Measurements from ENCODE around the gene TENM4.

The TENM4 gene

GRCh38 chr11:78699609-78700135, 741.2 kb downstream of the TENM4 start:
- DNase-seq (ENCODE audit: low spot score) = no peak

GRCh38 chr11:78698612-78699011, 742.2 kb downstream of the TENM4 start:
- no peak for DNase-seq (ENCODE audit: low spot score)

GRCh38 chr11:78696177-78696576, 744.7 kb downstream of the TENM4 start:
- DNase-seq (ENCODE audit: low spot score) = no peak

GRCh38 chr11:78694152-78694551, 746.7 kb downstream of the TENM4 start:
- no peak for DNase-seq (ENCODE audit: low spot score)

GRCh38 chr11:78691215-78691614, 749.6 kb downstream of the TENM4 start:
- no peak for DNase-seq (ENCODE audit: low spot score)

- no peak for DNase-seq (ENCODE audit: low spot score)
These were observed 750.4 kb downstream of the TENM4 start for GRCh38 chr11:78690352-78690987.

- no peak for DNase-seq (ENCODE audit: low spot score)
These were observed 751.2 kb downstream of the TENM4 start for GRCh38 chr11:78689585-78690153.

GRCh38 chr11:78689101-78689500, 751.7 kb downstream of the TENM4 start:
- DNase-seq (ENCODE audit: low spot score) = no peak

GRCh38 chr11:78688460-78688859, 752.4 kb downstream of the TENM4 start:
- DNase-seq (ENCODE audit: low spot score) = no peak

GRCh38 chr11:78685156-78685555, 755.7 kb downstream of the TENM4 start:
- DNase-seq (ENCODE audit: low spot score) = no peak

GRCh38 chr11:78684377-78684776, 756.5 kb downstream of the TENM4 start:
- no peak for DNase-seq (ENCODE audit: low spot score)

GRCh38 chr11:78683774-78684173, 757.1 kb downstream of the TENM4 start:
- DNase-seq (ENCODE audit: low spot score) = no peak

- no peak for DNase-seq (ENCODE audit: low spot score)
These were observed 764.7 kb downstream of the TENM4 start for GRCh38 chr11:78676026-78676557.

GRCh38 chr11:78672850-78673620, 767.8 kb downstream of the TENM4 start:
- DNase-seq (ENCODE audit: low spot score) = no peak

GRCh38 chr11:78669249-78669648, 771.6 kb downstream of the TENM4 start:
- DNase-seq (ENCODE audit: low spot score) = no peak

GRCh38 chr11:78667461-78667860, 773.4 kb downstream of the TENM4 start:
- no peak for DNase-seq (ENCODE audit: low spot score)

GRCh38 chr11:78666675-78667160, 774.1 kb downstream of the TENM4 start:
- DNase-seq (ENCODE audit: low spot score) = no peak

GRCh38 chr11:78664636-78665035, 776.2 kb downstream of the TENM4 start:
- DNase-seq (ENCODE audit: low spot score) = no peak

- DNase-seq (ENCODE audit: low spot score) = no peak
These were observed 778.0 kb downstream of the TENM4 start for GRCh38 chr11:78662811-78663210.

GRCh38 chr11:78660471-78660870, 780.4 kb downstream of the TENM4 start:
- DNase-seq (ENCODE audit: low spot score) = no peak

GRCh38 chr11:78659326-78660270, 781.2 kb downstream of the TENM4 start:
- DNase-seq (ENCODE audit: low spot score) = no peak
